ENCODE results near the gene RNF182. TPM values are rescaled to one million over a fixed set of nuclear protein-coding genes. Genes with fewer than 3 reads are reported as not detected.

Gene RNF182
- total and polyA plus RNA-seq, 10 of the 15 experiments (the other 5 are each of a cell fraction or from before 2014, with no cell fraction given): not detected

GRCh38 chr6:13943943-13944342 lies 19.2 kb downstream of the RNF182 start (continued):
- TF ChIP-seq PRDM15 (CRISPR knock-in tag; IDR thresholded peaks at IDR 0.05) (no peak), SMARCA5 (IDR thresholded peaks at IDR 0.05) (no peak), DPF2 (IDR thresholded peaks at IDR 0.05) (no peak), MTA2 (IDR thresholded peaks at IDR 0.05; ENCODE audit: low read depth) (no peak), EGR1 (IDR thresholded peaks at IDR 0.05; ENCODE audit: borderline replicate concordance in 1 of 2, low read depth in 2 of 2, low read length in 2 of 2) (no peak)

- H3K36me3 ChIP-seq (ENCODE audit: control insufficient read depth in 2 of 2, insufficient read depth in 2 of 2, low read length in 1 of 2): no peaks in the 10 kb centered on the region
- ATAC-seq: no peak
- no peak overlapping the region for H3K4me3 ChIP-seq
- ChIA-PET RAD21 (ENCODE audit: unreplicated experiment) (no interaction called here), CTCF (no interaction called here), POLR2A (no interaction called here), SMC1A (ENCODE audit: uncharacterized antibody, unreplicated experiment) (no interaction called here)
- no peak overlapping the region for H3K4me2 ChIP-seq (ENCODE audit: control insufficient read depth, insufficient read depth)
- H2AFZ ChIP-seq (ENCODE audit: control insufficient read depth, low read depth, low read length): no peak overlapping the region
- H3K9me3 ChIP-seq (replicated peaks; ENCODE audit: control insufficient read depth, insufficient read depth, low read length): no peaks in the 10 kb centered on the region
- no peaks in the 10 kb centered on the region for H4K20me1 ChIP-seq (ENCODE audit: control insufficient read depth, insufficient read depth)
- H3K9ac ChIP-seq (ENCODE audit: control insufficient read depth, insufficient read depth, low read length): no peak overlapping the region
- no peaks in the 10 kb centered on the region for H3K4me1 ChIP-seq (ENCODE audit: control insufficient read depth, insufficient read depth, low read length)
- FAIRE-seq: no peak
- no peaks in the 10 kb centered on the region for H3K27me3 ChIP-seq (replicated peaks in 1 of 2; ENCODE audit: control insufficient read depth in 2 of 2, insufficient read depth in 2 of 2, low read length in 1 of 2)
- no TSS peak for BruUV-seq (replicated peaks)
- DNase-seq (ENCODE audit: low read depth, low spot score): no peak
- in situ Hi-C loops (cut with MboI): no loop called here
- no peak overlapping the region for H3K27ac ChIP-seq (ENCODE audit: control insufficient read depth, insufficient read depth)
- TF ChIP-seq E2F4 (IDR thresholded peaks at IDR 0.05; ENCODE audit: low read depth, low read length) (no peak), BCLAF1 (IDR thresholded peaks at IDR 0.05) (no peak), CREB1 (IDR thresholded peaks at IDR 0.05; ENCODE audit: low read depth) (no peak), NFYB (IDR thresholded peaks at IDR 0.05; ENCODE audit: insufficient read depth, low read depth, low read length) (no peak), ZNF384 (IDR thresholded peaks at IDR 0.05; ENCODE audit: borderline replicate concordance, low read depth, low read length) (no peak), ZNF207 (IDR thresholded peaks at IDR 0.05; ENCODE audit: borderline replicate concordance) (no peak), EZH2 (IDR thresholded peaks at IDR 0.05; ENCODE audit: borderline replicate concordance, control insufficient read depth, low read depth, low read length) (no peak)
- intact Hi-C loops (cut with micrococcal nuclease; ENCODE audit: unreplicated experiment): no loop called here
- H3K79me2 ChIP-seq (ENCODE audit: control insufficient read depth, insufficient read depth, low read length): no peaks in the 10 kb centered on the region
These were observed 21.8 kb downstream of the RNF182 start for GRCh38 chr6:13946506-13946905.
